HG03442 (cell line): ENCODE results near the gene METTL21C.

Experiments used
- ATAC-seq: cut with Tn5 transposase; IDR thresholded peaks from one replicate; pipeline ENCODE4 v1.9.1; 2021; ENCODE audit warnings: mild to moderate bottlenecking, moderate library complexity; ENCODE audit not compliant: unreplicated experiment

The METTL21C gene

GRCh38 chr13:102694937-102695336 is at the start of gene METTL21C:
Gene METTL21C (minus strand): TSS chr13:102695044. CDS start chr13:102694498, 546 bp downstream.
- ATAC-seq, result no peak

DNA sequence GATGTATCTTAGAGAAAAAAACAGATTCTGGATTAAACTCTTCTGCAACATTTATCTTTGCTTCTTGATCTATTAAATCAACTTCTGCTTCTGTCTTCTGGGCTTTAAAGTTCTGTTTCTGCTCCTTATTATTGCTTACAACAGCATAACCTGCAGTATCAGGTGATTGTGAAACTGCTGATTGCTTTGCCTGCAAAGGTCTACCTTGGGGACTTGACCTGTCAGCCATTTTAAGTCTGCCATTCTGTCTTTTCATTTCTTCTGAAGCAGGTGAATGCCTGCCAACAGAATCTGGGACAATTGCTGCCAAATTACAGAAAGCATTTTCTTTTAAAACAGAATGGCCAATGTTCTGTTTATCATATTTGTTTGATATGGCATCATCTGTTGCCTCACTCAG is 47.7 kb upstream of the METTL21C start:
- ATAC-seq, result no peak

GRCh38 chr13:102742101-102742500 is 47.3 kb upstream of the METTL21C start:
- no peak for ATAC-seq

- ATAC-seq, result no peak
Measured at GRCh38 chr13:102729560-102730270, 34.9 kb upstream of the METTL21C start.

DNA sequence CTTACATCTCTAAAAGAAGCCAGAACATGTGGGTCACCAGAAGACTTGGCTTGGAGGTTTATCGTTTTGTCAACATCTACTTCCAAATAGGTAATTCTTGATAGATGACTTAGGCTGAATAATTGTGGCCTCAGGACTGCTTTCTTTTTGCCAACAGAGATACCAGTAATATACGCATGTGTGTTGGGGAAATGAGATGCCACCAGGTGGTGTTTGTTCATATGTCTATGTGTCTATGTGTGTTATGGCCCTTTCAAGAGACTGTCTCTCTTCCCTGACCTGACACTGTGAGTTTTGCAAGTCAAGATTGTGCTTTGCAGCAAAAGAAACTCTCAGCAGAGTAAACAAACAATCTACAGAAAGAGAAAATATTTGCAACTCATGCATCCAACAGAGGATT is 31.6 kb upstream of the METTL21C start:
- ATAC-seq, result peak; percentile 50

GRCh38 chr13:102724923-102725322 is 30.1 kb upstream of the METTL21C start:
- ATAC-seq, result peak; percentile 63

DNA sequence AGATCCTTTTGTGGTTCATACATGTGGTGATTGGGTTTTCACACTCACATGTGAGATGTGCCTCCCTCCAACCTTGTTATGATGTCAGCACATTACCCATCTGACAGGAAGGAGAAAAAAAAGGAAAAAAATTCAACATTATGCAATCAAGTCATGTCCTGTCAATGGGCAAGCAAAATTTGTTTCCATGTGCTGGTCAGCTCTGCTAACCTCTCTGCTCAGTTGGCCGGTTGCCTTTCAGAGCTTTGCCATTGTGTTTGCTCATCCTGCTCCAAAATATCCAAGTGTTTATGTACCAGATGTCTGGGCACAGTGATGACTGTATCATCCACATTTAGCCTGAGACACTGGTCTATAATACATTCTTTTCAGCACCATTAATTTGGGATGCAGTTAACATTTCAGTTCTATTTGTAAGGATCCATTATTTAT is 27.0 kb upstream of the METTL21C start:
- no peak for ATAC-seq

DNA sequence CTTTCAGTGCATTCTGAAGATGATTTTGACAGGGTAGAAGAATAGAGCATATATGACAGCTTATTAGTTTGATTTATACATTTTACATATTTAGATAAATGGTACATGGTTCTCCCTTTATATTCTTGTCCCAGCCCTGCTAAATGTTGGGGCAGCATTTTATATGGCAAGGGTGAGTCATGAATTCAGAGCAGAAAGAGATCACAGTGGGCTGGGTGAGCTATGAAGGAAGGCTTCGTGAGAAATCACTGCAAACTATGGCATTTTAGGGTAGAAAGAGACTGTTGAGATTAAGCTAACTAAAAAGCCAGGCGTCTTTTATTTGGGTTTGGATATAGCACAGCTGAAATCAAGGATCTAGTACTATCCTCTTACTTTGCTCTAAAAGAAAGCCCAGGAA is 23.9 kb upstream of the METTL21C start:
- no peak for ATAC-seq

DNA sequence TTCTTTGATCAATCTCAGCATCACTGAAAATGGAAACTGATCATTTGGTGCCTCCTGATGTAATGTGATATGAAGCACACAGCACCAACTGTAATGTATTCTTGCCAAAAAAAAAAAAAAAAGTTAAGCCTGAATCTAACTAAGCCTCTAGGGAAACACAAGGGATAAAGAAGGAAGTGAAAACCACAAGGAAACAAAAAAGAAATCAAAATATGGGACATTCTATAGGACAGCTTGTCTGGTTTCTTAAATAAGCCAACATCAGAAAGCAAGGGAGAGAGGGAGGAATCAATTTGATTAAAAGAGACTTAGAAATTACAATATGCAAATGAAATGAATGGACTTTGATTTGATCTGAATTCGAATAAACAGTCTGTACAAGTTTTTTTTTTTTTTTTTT is 20.6 kb upstream of the METTL21C start:
- ATAC-seq, result no peak

- no peak for ATAC-seq
Measured at GRCh38 chr13:102710261-102710679, 15.4 kb upstream of the METTL21C start.

DNA sequence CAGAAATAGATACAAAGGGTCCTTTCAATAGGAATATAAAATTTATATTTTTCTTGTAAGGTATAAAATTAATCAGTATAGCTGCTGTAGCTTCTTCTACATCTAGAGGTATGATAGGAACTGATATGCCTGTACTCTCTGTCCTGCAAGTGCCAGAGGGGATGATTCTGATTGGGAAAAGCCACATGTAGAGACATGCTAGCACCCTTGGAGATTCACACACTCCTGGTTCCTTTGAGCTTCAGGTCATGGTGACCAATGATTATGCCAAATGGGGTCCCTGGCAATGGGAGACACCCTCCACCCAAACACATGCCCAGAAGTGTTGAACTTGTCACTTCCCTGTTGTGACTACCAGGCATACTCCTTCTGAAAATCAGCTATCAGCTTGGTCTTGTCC is 14.7 kb upstream of the METTL21C start:
- no peak for ATAC-seq

GRCh38 chr13:102708991-102709390 is 14.1 kb upstream of the METTL21C start:
- ATAC-seq, result no peak

GRCh38 chr13:102708211-102708610 is 13.4 kb upstream of the METTL21C start:
- no peak for ATAC-seq

DNA sequence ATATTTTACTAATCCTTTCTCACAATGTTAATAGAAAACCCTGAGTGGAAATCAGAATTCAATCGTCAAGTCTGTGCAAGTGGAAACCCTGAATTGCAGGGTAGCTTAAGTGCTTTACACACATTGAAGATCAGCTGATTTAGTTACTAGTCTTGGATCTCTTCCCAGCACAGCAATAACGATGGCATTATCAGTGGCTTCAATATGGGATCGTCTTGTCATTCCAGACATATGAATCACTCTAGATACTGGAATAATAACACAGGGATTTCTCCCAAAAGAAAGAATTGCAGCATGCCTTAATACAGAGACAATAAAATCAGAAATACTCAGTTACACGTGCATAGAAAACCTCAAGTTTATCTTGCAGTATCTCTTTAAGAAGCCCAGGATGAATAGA is 12.6 kb upstream of the METTL21C start:
- no peak for ATAC-seq

DNA sequence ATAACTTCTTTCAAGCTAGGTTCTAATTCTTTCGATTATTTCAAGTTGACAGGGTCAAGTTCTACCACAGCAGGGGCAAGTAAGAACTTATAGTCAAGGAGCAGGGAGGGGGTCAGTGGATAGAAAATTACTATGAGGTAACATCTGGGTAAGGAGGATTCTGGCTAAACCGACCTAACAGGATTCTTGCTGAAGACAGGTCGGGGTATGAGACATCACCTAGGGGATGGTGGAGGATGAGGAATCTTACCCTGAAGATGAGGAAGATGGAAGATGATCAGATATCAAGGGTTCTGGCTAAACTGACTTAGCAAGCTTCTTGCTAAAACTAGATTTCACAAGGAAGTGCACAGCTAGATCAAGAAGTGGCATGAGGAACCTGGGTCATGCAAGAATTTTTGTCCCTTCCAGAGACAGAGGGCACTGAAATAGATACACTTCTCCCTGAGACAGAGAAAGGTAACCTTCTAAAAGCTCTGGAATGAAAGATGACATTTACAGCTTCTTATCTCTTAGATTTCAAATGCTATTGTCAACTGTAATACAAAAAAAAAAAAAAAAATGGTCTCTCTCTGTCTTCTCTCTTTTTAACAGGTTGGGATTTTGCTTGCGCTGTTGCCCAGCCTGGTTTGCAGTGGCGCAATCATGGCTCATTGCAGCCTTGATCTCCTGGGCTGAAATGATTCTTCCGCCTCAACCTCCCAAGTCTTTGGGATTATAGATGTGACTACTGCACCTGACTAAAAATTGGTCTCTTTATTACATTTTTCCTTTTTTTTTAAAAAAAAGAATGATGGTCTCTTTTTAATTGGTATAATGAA is 9.6 kb upstream of the METTL21C start:
- ATAC-seq, result no peak

DNA sequence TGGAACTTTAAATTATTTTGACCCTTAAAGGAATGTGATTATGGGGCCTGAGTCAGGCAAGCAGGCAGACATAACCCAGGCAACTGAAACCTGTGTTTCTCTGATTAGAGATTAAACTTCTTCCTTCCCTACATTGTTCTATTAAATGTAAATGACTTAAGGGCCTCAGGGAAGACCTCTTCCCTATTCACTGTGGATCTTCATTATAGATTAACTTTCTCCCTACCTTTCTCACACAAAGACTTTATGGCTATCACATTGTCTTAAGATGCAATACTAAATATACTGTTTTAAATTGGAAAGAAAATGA is 8.8 kb upstream of the METTL21C start:
- ATAC-seq, result no peak

GRCh38 chr13:102702965-102703725 is 8.3 kb upstream of the METTL21C start:
- no peak for ATAC-seq

DNA sequence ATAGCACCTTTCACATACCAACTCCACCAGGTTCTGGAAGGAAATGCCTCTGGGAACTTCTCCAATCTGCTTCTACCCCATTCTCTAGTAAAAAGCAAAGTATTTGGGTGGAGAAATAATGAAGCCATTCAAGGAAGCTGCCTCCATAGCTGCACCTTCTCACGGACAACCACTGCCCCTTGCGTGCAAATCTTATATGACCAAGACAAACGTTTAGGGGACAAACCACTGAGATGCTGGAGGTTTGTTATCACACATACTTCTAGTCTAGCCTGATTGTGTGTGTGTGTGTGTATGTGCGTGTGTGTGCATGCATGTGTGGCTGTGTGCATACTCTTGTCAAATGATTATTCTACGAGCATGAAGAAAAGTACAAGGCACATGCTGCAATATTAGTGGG is 6.5 kb upstream of the METTL21C start:
- ATAC-seq, result no peak

DNA sequence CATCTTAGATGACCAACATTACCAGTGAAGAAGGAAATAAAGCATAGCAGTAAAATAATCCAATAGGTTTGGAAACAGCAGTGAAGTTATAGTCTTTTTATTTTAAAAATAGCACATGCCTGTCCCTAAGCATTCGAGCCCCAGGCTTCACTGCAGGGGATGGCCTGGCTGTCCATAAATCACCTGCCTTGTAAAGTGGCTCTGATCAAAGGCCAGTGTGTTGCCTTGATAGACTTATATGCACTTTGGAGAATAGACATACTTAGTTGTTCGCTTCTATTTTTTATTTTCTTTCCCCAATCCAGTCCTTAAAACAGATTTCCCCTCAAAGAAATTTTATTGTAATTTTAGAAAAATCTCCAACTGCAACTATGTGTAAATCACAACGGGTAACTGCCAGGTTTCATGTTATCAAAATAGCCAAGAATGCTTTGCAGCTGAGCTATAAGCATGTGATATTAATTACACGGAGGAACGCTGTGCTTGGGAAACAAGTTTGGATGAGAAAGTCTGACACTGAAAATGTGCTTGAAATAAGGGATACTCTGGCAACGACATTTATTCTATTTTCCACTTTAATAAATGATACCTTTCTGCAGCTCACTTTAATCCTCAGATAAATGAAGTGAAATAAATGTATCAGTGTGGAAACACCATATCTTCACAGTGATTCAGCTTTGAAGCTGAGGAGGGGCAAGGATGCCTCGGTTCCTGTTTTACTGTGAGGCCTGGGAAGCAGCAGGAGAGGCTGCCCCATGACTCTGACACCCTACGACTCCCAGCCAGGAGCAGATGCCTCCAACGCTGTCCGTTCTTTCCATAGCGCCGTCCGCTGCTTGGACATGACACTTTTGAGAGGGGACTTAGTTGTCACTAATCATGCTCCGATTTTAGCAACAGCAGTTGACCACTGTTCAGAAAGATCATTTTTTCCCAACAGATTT is 5.5 kb upstream of the METTL21C start:
- no peak for ATAC-seq

DNA sequence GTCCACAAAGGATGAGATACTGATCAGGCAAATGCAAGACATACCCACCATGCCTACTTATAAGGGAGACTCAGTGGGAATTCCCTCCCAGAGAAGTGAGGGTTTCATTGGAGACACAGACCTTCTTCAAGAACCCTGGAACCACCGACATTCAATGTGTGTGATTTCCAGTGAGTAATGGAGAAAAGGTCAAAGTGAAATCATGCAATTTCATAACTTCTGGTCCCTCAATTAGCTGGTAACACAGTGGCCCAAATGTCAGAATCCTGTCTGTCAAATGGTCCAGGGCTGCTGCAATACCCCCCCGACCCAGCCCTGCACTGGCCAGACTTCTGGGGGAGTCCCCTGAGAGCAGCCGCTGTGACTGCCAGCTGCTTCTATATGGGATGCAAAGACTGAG is 4.7 kb upstream of the METTL21C start:
- no peak for ATAC-seq

- ATAC-seq, result no peak
Measured at GRCh38 chr13:102698649-102698980, 3.8 kb upstream of the METTL21C start.
